C4-2B (cell line): ENCODE measurements around the gene ELMO1.

Experiments used
- ZFX ChIP-seq: fragments of 450-650 bp; IDR thresholded peaks from 2 replicates; pipeline ENCODE4 v1.6.1; 2017
- TF ChIP-seq, protein P1 (sequence below): fragments of 450-650 bp; conservative IDR thresholded peaks from 2 replicates; pipeline ENCODE4 v1.5.1; 2017; ENCODE audit warnings: mild to moderate bottlenecking

DNA sequence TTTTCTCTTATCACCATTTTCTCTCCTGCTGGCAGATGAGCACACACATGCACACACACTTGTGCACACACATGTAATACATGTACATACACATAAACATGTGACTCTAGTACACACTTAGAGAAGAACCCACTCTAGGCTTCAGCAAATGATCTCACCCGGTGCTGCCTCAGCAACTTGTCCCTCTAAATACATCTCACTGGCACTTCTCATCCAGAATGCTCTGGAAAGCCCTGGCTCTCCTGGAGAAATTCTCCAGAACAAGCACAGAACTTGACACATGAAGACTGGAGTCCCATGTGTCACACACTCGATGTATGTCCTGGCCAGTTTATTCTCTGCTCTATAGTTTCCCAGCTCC lies 254.9 kb downstream of the ELMO1 start:
- TF ChIP-seq, protein P1, sequence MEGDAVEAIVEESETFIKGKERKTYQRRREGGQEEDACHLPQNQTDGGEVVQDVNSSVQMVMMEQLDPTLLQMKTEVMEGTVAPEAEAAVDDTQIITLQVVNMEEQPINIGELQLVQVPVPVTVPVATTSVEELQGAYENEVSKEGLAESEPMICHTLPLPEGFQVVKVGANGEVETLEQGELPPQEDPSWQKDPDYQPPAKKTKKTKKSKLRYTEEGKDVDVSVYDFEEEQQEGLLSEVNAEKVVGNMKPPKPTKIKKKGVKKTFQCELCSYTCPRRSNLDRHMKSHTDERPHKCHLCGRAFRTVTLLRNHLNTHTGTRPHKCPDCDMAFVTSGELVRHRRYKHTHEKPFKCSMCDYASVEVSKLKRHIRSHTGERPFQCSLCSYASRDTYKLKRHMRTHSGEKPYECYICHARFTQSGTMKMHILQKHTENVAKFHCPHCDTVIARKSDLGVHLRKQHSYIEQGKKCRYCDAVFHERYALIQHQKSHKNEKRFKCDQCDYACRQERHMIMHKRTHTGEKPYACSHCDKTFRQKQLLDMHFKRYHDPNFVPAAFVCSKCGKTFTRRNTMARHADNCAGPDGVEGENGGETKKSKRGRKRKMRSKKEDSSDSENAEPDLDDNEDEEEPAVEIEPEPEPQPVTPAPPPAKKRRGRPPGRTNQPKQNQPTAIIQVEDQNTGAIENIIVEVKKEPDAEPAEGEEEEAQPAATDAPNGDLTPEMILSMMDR, result no peak
- TF ChIP-seq ZFX, result no peak
